ENCODE results near the gene TM9SF1.
"Not testable (repeated sequence)": the region's sequence is repeated elsewhere in the genome, so short reads cannot be mapped to it uniquely, and the experiment has no call there.

The TM9SF1 gene

DNA sequence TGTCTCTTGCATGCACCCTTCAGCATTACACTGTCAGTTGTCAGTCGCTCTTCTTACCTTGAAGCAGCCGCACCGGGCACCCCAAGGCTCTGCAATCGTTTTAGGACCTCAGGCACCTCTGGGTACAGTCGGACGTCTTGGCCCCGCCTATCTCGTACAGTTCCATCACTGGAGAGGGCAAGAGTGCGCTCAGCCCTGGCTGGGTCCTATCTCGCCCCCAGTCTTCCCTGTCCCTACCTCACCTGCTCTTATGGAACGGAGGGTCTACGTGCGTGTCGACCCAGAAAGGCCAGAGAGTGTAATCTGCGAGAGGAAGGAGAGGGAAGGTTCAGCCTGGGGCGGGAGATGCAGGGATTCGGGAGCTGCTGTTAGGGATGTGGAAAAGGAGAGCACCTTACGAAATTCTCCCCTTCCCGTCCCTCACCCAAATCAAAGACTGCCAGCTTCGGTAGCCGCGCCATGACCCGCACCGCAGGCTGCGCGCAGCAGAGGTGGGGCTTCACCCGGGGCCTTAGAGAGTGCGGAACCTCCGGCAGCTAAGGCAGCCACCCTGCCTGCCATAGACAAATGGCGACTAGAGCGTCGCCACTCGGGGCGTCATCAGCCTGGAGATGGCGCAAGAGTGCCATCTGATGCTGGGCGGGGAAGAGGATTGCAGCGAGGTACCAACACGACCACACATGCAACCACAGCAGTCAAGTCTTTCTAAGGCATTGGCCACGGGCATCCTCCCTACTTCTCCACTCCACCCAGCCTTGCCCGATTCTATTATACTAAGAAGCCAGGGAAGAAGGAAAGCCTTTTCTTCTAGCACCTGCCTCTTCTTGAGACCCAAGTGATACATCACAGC lies 20.5 kb upstream of the TM9SF1 start, which contains the start of gene MDP1:
Gene MDP1, minus strand, starts transcription at position 572 of the 850 bp plus-strand sequence. Its CDS starts 111 bp downstream, at position 461.
- H3K4me1 ChIP-seq (ENCODE audit: control insufficient read depth, insufficient read depth, low read length), result peaks cover 4% of the 10 kb centered on the region
- peaks cover 3% of the 10 kb centered on the region for H3K36me3 ChIP-seq (ENCODE audit: control insufficient read depth, insufficient read depth, low read length)
- H3K27ac ChIP-seq (ENCODE audit: low read depth, low read length), result peak within 1 kb of the TSS; percentile 84
- peak within 1 kb of the TSS; percentile 80 for H3K4me3 ChIP-seq (ENCODE audit: low read length)
- no peaks in the 10 kb centered on the region for H3K27me3 ChIP-seq (ENCODE audit: control insufficient read depth, insufficient read depth, low read length)
- H3K9ac ChIP-seq (ENCODE audit: low read length), result peak within 1 kb of the TSS; percentile 66

- H3K4me3 ChIP-seq (ENCODE audit: low read length), result peak overlapping the region; percentile 85
- H3K27ac ChIP-seq (ENCODE audit: low read depth, low read length), result peak overlapping the region; percentile 96
- peaks cover 4% of the 10 kb centered on the region for H3K4me1 ChIP-seq (ENCODE audit: control insufficient read depth, insufficient read depth, low read length)
- H3K27me3 ChIP-seq (ENCODE audit: control insufficient read depth, insufficient read depth, low read length), result no peaks in the 10 kb centered on the region
- peaks cover 9% of the 10 kb centered on the region for H3K36me3 ChIP-seq (ENCODE audit: control insufficient read depth, insufficient read depth, low read length)
- peak overlapping the region; percentile 91 for H3K9ac ChIP-seq (ENCODE audit: low read length)
Measured at GRCh38 chr14:24213866-24214662, 18.8 kb upstream of the TM9SF1 start.

- Histone ChIP-seq H3K27ac (ENCODE audit: low read depth, low read length) (peak within 1 kb of the TSS; percentile 96), H3K36me3 (ENCODE audit: control insufficient read depth, insufficient read depth, low read length) (peaks cover 11% of the 10 kb centered on the region), H3K4me3 (ENCODE audit: low read length) (peak within 1 kb of the TSS; percentile 85), H3K4me1 (ENCODE audit: control insufficient read depth, insufficient read depth, low read length) (peaks cover 4% of the 10 kb centered on the region), H3K27me3 (ENCODE audit: control insufficient read depth, insufficient read depth, low read length) (no peaks in the 10 kb centered on the region), H3K9ac (ENCODE audit: low read length) (peak within 1 kb of the TSS; percentile 91)
Measured at GRCh38 chr14:24212924-24213865, 18.0 kb upstream of the TM9SF1 start, which contains the start of gene CHMP4A. Gene CHMP4A, minus strand, starts transcription at chr14:24213488. Its CDS starts 49 bp downstream, at chr14:24213439.

- H3K27ac ChIP-seq (ENCODE audit: low read depth, low read length), result no peak overlapping the region
- H3K4me1 ChIP-seq (ENCODE audit: control insufficient read depth, insufficient read depth, low read length), result peaks cover 4% of the 10 kb centered on the region
- no peaks in the 10 kb centered on the region for H3K27me3 ChIP-seq (ENCODE audit: control insufficient read depth, insufficient read depth, low read length)
- peaks cover 26% of the 10 kb centered on the region for H3K36me3 ChIP-seq (ENCODE audit: control insufficient read depth, insufficient read depth, low read length)
- no peak overlapping the region for H3K4me3 ChIP-seq (ENCODE audit: low read length)
- H3K9ac ChIP-seq (ENCODE audit: low read length), result no peak overlapping the region
Measured at GRCh38 chr14:24211311-24211710, 16.1 kb upstream of the TM9SF1 start.

DNA sequence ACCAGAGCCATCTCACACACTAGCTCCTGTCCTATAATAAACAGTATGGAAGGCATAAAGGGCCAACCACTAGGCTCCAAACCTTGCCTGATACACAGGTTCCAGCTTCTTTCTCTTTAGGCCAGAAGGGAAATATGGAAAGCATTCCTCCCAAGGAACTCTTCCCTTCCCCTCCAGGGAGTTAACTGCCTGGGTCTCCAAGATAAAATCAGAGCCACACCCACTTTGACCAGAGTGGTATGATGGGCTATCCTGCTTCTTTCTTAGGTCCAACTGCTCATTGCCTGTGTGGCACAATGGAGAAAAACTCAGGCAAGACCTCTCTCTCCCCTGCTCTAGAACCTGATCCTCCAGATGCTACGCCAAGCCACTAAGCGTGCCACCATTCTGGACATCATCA lies 12.4 kb upstream of the TM9SF1 start:
- no peak overlapping the region for H3K4me3 ChIP-seq (ENCODE audit: low read length)
- H3K9ac ChIP-seq (ENCODE audit: low read length), result no peak overlapping the region
- H3K4me1 ChIP-seq (ENCODE audit: control insufficient read depth, insufficient read depth, low read length), result no peaks in the 10 kb centered on the region
- no peak overlapping the region for H3K27ac ChIP-seq (ENCODE audit: low read depth, low read length)
- no peaks in the 10 kb centered on the region for H3K27me3 ChIP-seq (ENCODE audit: control insufficient read depth, insufficient read depth, low read length)
- H3K36me3 ChIP-seq (ENCODE audit: control insufficient read depth, insufficient read depth, low read length), result peaks cover 36% of the 10 kb centered on the region

- Histone ChIP-seq H3K4me1 (ENCODE audit: control insufficient read depth, insufficient read depth, low read length) (no peaks in the 10 kb centered on the region), H3K9ac (ENCODE audit: low read length) (no peak overlapping the region), H3K4me3 (ENCODE audit: low read length) (no peak overlapping the region), H3K27ac (ENCODE audit: low read depth, low read length) (no peak overlapping the region), H3K27me3 (ENCODE audit: control insufficient read depth, insufficient read depth, low read length) (no peaks in the 10 kb centered on the region), H3K36me3 (ENCODE audit: control insufficient read depth, insufficient read depth, low read length) (peaks cover 36% of the 10 kb centered on the region)
Measured at GRCh38 chr14:24207104-24207551, 11.9 kb upstream of the TM9SF1 start.

DNA sequence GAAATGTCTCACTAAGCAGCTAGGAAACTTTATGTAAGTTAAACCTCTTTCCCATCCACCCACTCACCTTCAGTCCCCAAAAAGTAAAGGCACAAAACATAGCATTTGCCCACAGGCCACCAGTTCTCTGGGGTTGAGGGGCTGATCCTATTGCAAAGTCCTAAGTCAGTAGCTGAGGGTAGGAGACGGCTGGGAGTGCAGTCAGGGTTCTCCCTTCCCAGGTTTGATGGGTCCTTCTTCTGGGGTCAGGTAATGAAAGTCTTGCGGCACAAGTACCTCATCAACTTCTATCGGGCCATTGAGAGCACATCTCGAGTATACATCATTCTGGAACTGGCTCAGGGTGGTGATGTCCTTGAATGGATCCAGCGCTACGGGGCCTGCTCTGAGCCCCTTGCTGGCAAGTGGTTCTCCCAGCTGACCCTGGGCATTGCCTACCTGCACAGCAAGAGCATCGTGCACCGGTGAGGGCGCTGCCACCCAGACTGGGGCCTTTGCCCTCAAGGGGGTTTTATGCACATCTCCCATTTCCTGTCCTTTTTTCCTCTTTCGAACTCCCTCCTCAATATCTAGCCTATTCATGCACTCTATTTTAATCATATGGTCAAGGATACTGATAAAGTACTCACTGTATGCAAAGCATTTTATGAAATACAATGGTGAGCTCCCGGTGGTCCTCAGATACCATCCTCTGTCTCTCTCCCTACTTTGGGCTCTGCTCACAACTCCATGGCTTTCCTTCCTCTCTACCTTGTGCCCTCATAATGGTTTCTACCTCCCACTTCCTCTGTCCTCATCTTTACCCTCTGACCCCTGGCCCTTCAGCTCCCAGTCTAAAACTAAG lies 11.2 kb upstream of the TM9SF1 start:
- Histone ChIP-seq H3K9ac (ENCODE audit: low read length) (no peak overlapping the region), H3K27me3 (ENCODE audit: control insufficient read depth, insufficient read depth, low read length) (no peaks in the 10 kb centered on the region), H3K4me1 (ENCODE audit: control insufficient read depth, insufficient read depth, low read length) (no peaks in the 10 kb centered on the region), H3K27ac (ENCODE audit: low read depth, low read length) (no peak overlapping the region), H3K36me3 (ENCODE audit: control insufficient read depth, insufficient read depth, low read length) (peaks cover 36% of the 10 kb centered on the region), H3K4me3 (ENCODE audit: low read length) (no peak overlapping the region)

DNA sequence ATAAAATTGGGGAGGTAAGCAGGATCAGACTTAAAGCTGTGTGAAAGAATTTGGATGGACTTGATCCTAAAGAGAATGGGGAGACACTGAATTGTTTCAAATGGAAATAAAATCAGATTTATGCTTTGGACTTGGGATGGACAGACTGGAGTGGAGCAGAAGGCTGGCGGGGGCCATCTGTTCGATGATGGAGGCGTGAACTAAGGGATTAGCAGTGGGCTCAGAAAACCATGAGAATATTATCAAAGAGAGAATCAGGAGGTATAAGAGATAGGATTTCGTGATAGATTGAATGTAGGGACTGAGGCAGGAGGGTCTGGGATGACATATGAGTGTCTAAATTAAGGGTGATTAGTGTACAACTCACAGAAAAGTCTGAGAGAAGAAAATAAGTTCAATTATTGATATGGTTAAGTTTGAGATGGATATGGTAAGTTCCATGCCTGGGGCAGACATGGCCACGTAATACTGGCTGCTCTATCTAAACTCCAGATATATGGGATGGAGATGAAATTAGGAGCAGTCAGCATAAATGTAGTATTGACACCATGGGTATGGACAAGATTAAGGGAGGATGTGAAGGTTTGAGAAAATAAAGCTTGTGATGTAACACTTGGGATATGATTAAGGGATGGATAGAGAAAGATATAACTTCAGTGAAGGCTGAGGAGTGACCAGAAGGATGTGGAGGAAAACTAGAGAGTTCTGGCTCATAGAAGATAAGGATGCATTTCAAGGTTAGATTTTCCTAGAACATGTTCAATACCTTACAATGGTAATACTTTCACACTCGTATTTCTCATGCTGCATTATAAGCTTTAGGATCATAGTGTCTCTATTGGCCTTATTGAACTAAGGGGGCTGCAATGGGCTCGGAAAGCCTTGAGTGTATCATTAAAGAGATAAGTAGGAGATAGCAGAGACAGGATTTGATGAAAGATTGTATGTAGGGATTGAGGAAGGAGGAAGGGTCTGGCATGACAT lies 9.2 kb upstream of the TM9SF1 start:
- Histone ChIP-seq H3K27ac (ENCODE audit: low read depth, low read length) (no peak overlapping the region), H3K36me3 (ENCODE audit: control insufficient read depth, insufficient read depth, low read length) (peaks cover 27% of the 10 kb centered on the region), H3K9ac (ENCODE audit: low read length) (no peak overlapping the region)

GRCh38 chr14:24203249-24203886 lies 8.1 kb upstream of the TM9SF1 start:
- peaks cover 26% of the 10 kb centered on the region for H3K36me3 ChIP-seq (ENCODE audit: control insufficient read depth, insufficient read depth, low read length)
- not testable (repeated sequence) for H3K4me3 ChIP-seq (ENCODE audit: low read length); H3K4me1 ChIP-seq (ENCODE audit: control insufficient read depth, insufficient read depth, low read length); H3K27me3 ChIP-seq (ENCODE audit: control insufficient read depth, insufficient read depth, low read length); H3K9ac ChIP-seq (ENCODE audit: low read length); H3K27ac ChIP-seq (ENCODE audit: low read depth, low read length)

More for the DNA sequence above, 9.2 kb upstream of the TM9SF1 start:
- no peaks in the 10 kb centered on the region for H3K27me3 ChIP-seq (ENCODE audit: control insufficient read depth, insufficient read depth, low read length)
- no peaks in the 10 kb centered on the region for H3K4me1 ChIP-seq (ENCODE audit: control insufficient read depth, insufficient read depth, low read length)
- H3K4me3 ChIP-seq (ENCODE audit: low read length), result no peak overlapping the region

GRCh38 chr14:24202538-24202937 lies 7.3 kb upstream of the TM9SF1 start:
- H3K27ac ChIP-seq (ENCODE audit: low read depth, low read length); H3K4me1 ChIP-seq (ENCODE audit: control insufficient read depth, insufficient read depth, low read length); H3K9ac ChIP-seq (ENCODE audit: low read length); H3K4me3 ChIP-seq (ENCODE audit: low read length); H3K27me3 ChIP-seq (ENCODE audit: control insufficient read depth, insufficient read depth, low read length): not testable (repeated sequence)
- peaks cover 21% of the 10 kb centered on the region for H3K36me3 ChIP-seq (ENCODE audit: control insufficient read depth, insufficient read depth, low read length)

Measured in rectal smooth muscle tissue (tissue), 1 donor.